ENCODE measurements around the gene PPP4C.
A peak's percentile ranks its signal among the peaks of the same experiment; 100 is the strongest.

PPP4C gene

DNA sequence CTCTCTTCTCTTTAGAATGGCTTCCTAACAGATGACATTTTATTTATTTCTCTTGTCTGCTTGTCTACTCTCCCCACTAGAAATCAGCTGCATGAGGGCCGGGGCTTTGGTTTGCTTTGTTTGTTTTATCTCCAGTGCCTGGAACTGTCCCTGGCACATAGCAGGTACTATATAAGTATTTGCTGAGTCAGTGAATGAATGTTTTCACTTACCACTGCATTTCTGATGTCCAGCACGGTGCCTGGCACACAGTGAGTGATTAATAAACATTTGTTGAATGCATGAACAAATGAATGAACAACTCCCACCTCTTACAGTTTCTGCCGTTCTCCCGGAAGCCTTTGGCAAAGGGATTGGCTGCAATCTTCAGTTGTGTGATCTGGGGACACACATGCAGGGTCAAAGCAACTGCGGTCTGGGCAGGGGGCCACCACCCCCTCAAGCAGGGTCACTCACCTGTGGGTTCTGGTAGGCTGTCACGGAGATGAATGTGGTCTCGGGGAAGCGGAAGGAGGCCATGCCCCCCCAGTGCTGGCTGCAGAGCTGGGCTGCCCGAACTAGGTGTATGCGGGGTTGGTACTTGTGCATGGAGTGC, 12.5 kb downstream of the PPP4C start:
- H3K27ac ChIP-seq (ENCODE audit: insufficient read depth, low read length, poor library complexity, severe bottlenecking), result no peak overlapping the region
- no peaks in the 10 kb centered on the region for H3K9me3 ChIP-seq (ENCODE audit: control insufficient read depth, low read length)
- H3K27me3 ChIP-seq (replicated peaks; ENCODE audit: control insufficient read depth, insufficient read depth, low read length, poor library complexity, severe bottlenecking), result no peaks in the 10 kb centered on the region
- no peak for DNase-seq
- peaks cover 23% of the 10 kb centered on the region for H3K36me3 ChIP-seq (ENCODE audit: control insufficient read depth, insufficient read depth, low read length)
- H3K4me3 ChIP-seq (ENCODE audit: insufficient read depth, low read depth, low read length, poor library complexity, severe bottlenecking), result no peak overlapping the region
- H3K4me1 ChIP-seq (ENCODE audit: control insufficient read depth, insufficient read depth, low read length, poor library complexity, severe bottlenecking), result peaks cover 30% of the 10 kb centered on the region

DNA sequence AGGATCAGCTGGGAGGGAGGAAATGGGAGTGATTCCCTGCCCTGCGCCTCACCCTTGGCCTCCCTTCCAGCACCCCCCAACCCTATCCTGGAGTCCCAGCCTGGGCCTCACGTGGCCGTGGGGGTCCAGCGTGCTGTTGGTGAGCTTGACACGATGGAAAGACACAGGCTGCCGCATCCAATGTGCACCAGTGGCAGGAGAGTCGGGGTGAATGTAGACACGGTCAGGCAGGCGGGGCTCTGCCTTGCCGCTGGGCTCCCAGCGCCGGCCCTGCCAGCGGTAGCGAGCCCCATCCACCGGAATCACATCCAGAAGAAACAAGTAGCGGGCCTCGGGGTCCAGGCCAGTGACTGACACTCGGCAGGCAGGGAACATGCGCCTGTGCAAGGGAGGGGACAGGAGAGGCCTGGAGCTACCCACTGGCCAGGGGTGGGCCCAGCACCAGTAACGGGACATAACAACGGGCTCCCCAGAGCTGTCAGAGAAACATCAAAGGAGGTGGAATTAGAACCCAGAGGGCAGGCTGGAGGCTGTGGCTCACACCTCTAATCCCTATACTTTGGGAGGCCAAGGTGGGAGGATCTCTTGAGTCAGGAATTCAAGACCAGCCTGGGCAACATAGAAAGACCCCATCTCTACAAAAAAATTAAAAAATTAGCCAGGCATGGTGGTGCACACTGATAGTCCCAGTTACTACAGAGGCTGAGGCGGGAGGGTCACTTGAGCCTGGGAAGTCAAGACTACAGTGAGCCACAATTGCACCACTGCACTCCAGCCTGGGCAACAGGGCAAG, 13.2 kb downstream of the PPP4C start:
- Histone ChIP-seq H3K36me3 (ENCODE audit: control insufficient read depth, insufficient read depth, low read length) (peaks cover 16% of the 10 kb centered on the region), H3K27ac (ENCODE audit: insufficient read depth, low read length, poor library complexity, severe bottlenecking) (no peak overlapping the region), H3K4me3 (ENCODE audit: insufficient read depth, low read depth, low read length, poor library complexity, severe bottlenecking) (no peak overlapping the region), H3K9me3 (ENCODE audit: control insufficient read depth, low read length) (no peaks in the 10 kb centered on the region), H3K27me3 (replicated peaks; ENCODE audit: control insufficient read depth, insufficient read depth, low read length, poor library complexity, severe bottlenecking) (no peaks in the 10 kb centered on the region), H3K4me1 (ENCODE audit: control insufficient read depth, insufficient read depth, low read length, poor library complexity, severe bottlenecking) (peaks cover 30% of the 10 kb centered on the region)
- DNase-seq, result no peak

DNA sequence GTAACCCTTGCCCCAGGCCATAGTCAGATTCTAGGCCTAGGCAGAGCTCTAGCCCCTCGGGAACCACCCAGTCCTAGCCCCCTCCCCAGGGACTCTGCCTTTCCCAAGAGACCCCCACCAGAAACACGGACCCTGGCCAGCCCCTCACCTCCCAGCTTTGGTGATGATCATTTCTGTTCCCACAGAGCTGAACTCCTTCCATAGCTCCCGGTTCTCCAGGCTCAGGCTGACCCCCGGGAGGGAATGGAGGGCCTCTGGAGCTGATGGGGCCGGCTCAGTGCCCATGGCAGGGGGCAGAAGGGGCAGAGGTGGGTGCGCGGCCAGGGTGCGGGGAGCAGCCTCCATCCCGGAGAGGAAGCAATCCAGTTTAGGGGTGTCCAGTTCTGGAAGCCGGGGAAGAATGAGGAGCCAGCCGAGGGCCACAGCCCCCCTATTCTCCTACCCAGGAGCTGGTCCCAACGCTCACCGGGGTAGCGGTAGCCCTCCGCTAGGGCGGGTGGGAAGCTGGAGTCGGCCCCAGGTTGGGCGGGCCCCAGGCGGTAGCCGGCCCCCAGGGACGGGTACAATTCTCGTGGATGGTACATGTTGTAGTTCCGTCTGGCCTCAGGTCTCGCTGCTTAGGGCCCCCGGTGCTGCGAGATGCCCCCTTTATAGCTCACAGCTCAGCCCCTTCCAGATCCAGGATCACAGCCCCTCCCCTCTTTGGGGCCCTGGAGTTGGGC, 15.0 kb downstream of the PPP4C start:
- H3K36me3 ChIP-seq (ENCODE audit: control insufficient read depth, insufficient read depth, low read length), result peaks cover 8% of the 10 kb centered on the region

DNA sequence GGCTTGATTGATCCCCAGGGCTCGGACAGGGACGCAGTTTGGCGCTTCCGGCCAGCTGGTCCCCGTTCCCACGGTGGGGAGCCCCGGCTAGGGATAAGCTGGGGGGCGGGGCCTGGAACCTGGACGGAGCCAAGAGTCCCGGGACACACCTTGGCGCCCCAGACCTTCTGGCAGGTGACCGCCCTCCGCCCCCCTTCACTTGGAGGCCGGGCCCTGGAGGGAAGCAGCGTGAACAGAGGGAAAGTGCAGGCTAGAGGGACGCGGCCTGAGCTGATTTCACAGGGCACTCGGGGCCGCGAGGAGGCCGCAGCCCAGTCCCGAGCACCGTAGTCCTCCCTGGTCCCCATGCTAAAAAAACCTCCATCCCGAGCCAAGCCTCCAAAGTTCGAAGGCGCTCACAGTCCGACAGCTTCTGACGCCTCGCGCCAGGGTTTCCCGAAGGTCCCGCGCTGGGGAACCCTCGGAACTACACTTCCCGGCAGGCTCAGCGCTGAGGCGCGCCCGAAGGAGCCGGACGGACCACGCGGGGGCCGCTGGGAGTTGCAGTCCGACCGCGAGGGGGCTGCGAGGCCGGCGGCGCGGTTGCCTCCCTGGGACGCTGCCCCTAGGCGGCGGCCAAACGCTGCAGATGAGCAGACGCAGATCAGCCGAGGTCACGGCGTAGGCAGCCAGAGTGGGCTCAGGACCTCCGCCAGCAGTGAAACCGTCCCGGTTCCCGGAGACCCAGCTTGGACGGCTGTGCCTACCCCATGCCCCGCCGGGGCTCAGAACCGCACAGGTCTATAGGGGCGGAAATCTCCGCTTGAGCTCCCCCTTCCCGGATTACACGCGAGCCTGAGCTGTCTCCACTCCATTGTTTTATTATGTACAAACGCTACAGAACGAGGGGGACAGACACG, 15.9 kb downstream of the PPP4C start, which contains the start of gene TBX6:
TBX6 (minus strand) TSS at position 451 of the 899 bp plus-strand sequence. CDS start 731 bp downstream, outside the sequence.
- Histone ChIP-seq H3K27me3 (replicated peaks; ENCODE audit: control insufficient read depth, insufficient read depth, low read length, poor library complexity, severe bottlenecking) (no peaks in the 10 kb centered on the region), H3K9me3 (ENCODE audit: control insufficient read depth, low read length) (peaks cover under 1% of the 10 kb centered on the region), H3K36me3 (ENCODE audit: control insufficient read depth, insufficient read depth, low read length) (peaks cover 8% of the 10 kb centered on the region), H3K4me1 (ENCODE audit: control insufficient read depth, insufficient read depth, low read length, poor library complexity, severe bottlenecking) (peaks cover 42% of the 10 kb centered on the region), H3K27ac (ENCODE audit: insufficient read depth, low read length, poor library complexity, severe bottlenecking) (peak within 1 kb of the TSS; percentile 66), H3K4me3 (ENCODE audit: insufficient read depth, low read depth, low read length, poor library complexity, severe bottlenecking) (peak within 1 kb of the TSS; percentile 38)
- peak; percentile 87 to 89 (median 87) for DNase-seq

More for the DNA sequence above, 15.0 kb downstream of the PPP4C start:
- H3K4me1 ChIP-seq (ENCODE audit: control insufficient read depth, insufficient read depth, low read length, poor library complexity, severe bottlenecking), result peaks cover 42% of the 10 kb centered on the region
- no peaks in the 10 kb centered on the region for H3K9me3 ChIP-seq (ENCODE audit: control insufficient read depth, low read length)
- no peaks in the 10 kb centered on the region for H3K27me3 ChIP-seq (replicated peaks; ENCODE audit: control insufficient read depth, insufficient read depth, low read length, poor library complexity, severe bottlenecking)
- H3K27ac ChIP-seq (ENCODE audit: insufficient read depth, low read length, poor library complexity, severe bottlenecking), result no peak overlapping the region
- DNase-seq, result no peak
- no peak overlapping the region for H3K4me3 ChIP-seq (ENCODE audit: insufficient read depth, low read depth, low read length, poor library complexity, severe bottlenecking)

DNA sequence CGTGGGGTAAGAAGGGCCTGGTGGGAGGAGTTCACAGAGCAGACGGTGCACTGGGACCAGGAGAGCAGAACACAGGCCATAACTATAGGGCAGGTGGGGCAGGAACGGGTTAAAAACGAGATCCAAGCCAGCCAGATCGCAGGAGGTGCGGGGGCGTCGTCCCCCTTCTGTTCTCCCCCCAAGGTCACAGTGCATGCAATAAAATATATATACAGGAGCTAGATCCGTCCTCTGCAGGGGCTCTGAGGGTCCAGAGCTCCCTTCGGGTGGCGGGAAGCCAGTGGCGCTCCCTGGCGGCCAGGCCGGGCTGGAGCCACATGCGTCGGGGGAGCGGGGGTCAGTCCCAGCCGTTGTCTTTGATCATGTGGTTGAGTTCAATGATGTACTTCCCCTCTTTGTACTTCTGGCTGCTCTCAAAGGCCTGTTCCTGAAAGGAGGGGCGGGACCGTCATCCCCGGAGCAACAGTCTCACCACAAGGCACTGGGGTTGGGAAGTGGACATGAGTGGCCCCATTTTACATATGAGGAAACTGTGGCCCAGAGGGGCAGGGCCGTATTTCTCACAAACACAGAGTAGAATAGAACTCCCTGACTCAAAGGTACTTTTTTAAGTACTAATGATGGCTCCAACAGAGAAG, 16.7 kb downstream of the PPP4C start:
- Histone ChIP-seq H3K4me3 (ENCODE audit: insufficient read depth, low read depth, low read length, poor library complexity, severe bottlenecking) (peak overlapping the region; percentile 38), H3K36me3 (ENCODE audit: control insufficient read depth, insufficient read depth, low read length) (peaks cover 8% of the 10 kb centered on the region), H3K9me3 (ENCODE audit: control insufficient read depth, low read length) (peaks cover 8% of the 10 kb centered on the region), H3K4me1 (ENCODE audit: control insufficient read depth, insufficient read depth, low read length, poor library complexity, severe bottlenecking) (peaks cover 42% of the 10 kb centered on the region), H3K27me3 (replicated peaks; ENCODE audit: control insufficient read depth, insufficient read depth, low read length, poor library complexity, severe bottlenecking) (no peaks in the 10 kb centered on the region), H3K27ac (ENCODE audit: insufficient read depth, low read length, poor library complexity, severe bottlenecking) (peak overlapping the region; percentile 66)
- DNase-seq, result peak; percentile 58 to 68 (median 58)

DNA sequence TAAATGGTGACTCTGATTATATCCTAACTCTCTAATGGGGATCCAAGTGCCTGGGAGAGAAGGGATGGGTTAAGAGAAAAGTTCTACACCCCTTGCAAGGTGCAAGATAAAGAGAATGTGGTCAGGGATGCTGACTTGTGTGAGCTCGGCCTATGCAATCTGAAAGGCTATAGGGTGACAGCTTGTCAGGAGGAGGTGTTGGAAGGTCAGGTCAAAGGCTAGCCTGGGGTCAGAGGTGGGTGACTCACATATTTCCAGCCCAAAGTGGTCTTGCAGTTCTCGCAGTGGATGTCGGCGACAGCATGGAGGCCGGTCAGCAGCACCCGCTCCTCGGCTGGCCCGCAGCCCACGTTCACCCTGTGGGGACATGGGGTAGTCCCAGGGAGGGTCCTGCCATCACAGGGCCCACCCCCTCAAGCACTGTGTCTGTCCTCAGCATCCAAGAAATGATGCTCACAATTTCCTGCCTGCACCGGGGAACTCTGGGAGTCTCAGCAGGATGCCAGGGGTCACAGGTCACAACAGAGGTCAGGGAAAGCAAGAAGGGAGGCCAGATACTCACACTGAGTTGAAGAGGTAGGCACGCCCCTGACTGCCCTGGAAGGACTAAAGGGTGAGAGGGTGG, 18.9 kb downstream of the PPP4C start:
- DNase-seq, result no peak
- H3K27me3 ChIP-seq (replicated peaks; ENCODE audit: control insufficient read depth, insufficient read depth, low read length, poor library complexity, severe bottlenecking), result no peaks in the 10 kb centered on the region
- peaks cover 8% of the 10 kb centered on the region for H3K36me3 ChIP-seq (ENCODE audit: control insufficient read depth, insufficient read depth, low read length)
- peak overlapping the region; percentile 82 for H3K27ac ChIP-seq (ENCODE audit: insufficient read depth, low read length, poor library complexity, severe bottlenecking)
- peaks cover 20% of the 10 kb centered on the region for H3K9me3 ChIP-seq (ENCODE audit: control insufficient read depth, low read length)
- peak overlapping the region; percentile 74 for H3K4me3 ChIP-seq (ENCODE audit: insufficient read depth, low read depth, low read length, poor library complexity, severe bottlenecking)
- peaks cover 42% of the 10 kb centered on the region for H3K4me1 ChIP-seq (ENCODE audit: control insufficient read depth, insufficient read depth, low read length, poor library complexity, severe bottlenecking)

DNA sequence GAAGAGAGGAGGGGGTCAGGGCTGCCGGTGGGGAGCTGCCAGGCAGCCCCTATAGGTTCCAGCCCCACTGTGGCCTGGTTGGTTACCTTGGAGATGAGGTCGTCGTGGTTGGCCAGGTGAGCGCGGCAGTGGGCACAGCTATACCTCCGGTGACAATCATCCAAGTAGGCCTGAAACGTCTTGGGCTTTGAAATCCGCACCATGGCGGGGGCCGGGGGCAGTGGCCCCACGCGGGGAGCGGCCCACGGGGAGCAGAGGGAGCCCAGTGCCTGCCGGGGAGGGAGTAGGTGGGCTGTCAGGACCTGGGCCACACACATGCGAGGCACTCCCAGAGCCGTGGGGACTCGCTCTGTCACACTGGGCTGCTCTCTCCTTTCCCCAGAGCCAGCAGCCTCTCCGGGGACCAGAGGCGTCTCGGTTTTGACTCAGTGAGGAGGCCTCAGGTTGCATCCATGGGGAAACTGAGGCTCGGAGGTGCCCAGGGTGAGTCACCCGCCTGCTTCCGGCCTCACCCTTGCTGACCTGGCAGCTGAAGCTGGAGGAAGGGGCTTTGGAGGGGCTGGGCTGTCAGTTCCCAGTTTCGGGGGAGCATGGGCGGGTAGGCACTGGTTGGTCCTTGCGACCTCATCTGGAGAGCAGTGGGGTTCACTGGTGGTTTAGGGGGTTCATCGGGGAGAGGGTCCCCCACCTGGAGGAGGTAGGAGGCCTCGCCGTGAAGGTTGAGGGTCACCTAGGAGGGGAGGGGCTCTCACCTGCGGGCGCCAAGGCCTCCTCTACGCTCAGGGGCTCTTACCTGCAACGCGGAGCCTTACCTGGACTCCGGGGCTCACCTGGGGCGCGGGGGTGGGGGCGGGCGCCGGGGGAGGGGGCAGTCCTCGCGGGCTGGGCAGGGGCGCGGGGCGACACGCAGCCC, 19.6 kb downstream of the PPP4C start:
- Histone ChIP-seq H3K27ac (ENCODE audit: insufficient read depth, low read length, poor library complexity, severe bottlenecking) (peak overlapping the region; percentile 82), H3K4me3 (ENCODE audit: insufficient read depth, low read depth, low read length, poor library complexity, severe bottlenecking) (peak overlapping the region; percentile 74), H3K9me3 (ENCODE audit: control insufficient read depth, low read length) (peaks cover 20% of the 10 kb centered on the region), H3K4me1 (ENCODE audit: control insufficient read depth, insufficient read depth, low read length, poor library complexity, severe bottlenecking) (peaks cover 35% of the 10 kb centered on the region), H3K36me3 (ENCODE audit: control insufficient read depth, insufficient read depth, low read length) (peaks cover 8% of the 10 kb centered on the region), H3K27me3 (replicated peaks; ENCODE audit: control insufficient read depth, insufficient read depth, low read length, poor library complexity, severe bottlenecking) (no peaks in the 10 kb centered on the region)
- DNase-seq, result no peak

DNA sequence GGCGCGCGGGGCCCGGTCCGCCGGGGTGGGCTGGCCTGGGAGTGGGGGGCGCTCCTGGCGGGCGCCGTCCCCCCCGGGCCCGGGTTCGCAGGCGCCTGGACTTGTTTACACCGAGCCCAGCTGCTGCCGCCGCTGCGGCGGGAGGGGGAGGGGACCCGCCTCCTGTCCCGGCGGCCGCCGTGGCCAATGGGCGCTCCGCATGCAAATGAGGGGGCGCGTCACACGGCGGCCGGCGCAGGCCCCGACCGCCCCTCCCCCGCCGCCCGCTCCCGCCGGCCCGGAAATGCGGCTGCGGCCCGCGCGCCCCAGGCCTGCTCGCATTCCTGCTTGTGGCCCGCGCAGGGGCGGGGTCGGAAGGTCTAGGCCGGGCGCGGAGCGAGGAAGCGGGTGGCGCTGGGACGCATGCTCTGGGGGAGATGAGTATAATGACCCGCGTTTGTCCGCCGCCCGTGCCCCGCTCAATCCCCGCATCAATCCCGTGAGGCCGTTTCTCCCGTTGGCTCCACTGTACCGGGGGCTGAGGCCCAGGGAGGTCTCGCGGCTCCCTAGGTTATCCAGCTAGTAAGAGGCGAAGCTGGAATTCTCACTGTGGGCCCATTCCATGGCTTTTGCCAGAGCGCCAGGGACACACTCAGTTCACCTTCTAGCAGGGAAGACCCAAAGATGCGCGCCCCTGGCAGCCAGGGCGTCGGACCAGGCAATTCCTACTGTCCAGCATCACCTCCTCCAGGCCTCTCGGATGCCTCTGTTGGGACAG, 20.5 kb downstream of the PPP4C start, which contains the start of gene YPEL3:
YPEL3 (minus strand) TSS at position 109 of the 757 bp plus-strand sequence. CDS start 731 bp downstream, outside the sequence.
- Histone ChIP-seq H3K9me3 (ENCODE audit: control insufficient read depth, low read length) (peaks cover 20% of the 10 kb centered on the region), H3K4me1 (ENCODE audit: control insufficient read depth, insufficient read depth, low read length, poor library complexity, severe bottlenecking) (peaks cover 30% of the 10 kb centered on the region), H3K36me3 (ENCODE audit: control insufficient read depth, insufficient read depth, low read length) (peaks cover 8% of the 10 kb centered on the region), H3K27ac (ENCODE audit: insufficient read depth, low read length, poor library complexity, severe bottlenecking) (peak within 1 kb of the TSS; percentile 82), H3K4me3 (ENCODE audit: insufficient read depth, low read depth, low read length, poor library complexity, severe bottlenecking) (peak within 1 kb of the TSS; percentile 74), H3K27me3 (replicated peaks; ENCODE audit: control insufficient read depth, insufficient read depth, low read length, poor library complexity, severe bottlenecking) (no peaks in the 10 kb centered on the region)
- DNase-seq, result peak; percentile 81 to 85 (median 83)

Data from effector memory CD4-positive, alpha-beta T cell (primary cell).